ENCODE data around the gene SPOCK1.

SPOCK1 gene

DNA sequence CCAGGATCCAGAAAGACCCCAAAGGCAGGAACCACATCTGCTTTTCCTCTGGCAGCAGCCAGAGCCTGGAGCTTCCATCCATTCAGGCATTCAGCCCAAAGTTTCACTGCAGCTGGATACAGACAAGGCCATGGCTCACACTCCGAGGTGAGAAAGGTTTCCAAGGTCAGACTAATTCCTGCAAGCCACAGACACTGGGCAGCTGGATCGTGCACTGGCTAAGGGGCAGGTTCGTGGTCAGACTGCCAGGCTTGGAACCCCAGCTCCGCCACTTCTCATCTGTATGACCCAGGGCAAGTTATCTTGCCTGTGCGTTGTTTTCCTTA lies 36.9 kb downstream of the SPOCK1 start:
- Histone ChIP-seq H3K4me3 (ENCODE audit: low read length) (no peak overlapping the region), H3K36me3 (ENCODE audit: insufficient read depth, low read depth, low read length) (no peaks in the 10 kb centered on the region), H3K4me1 (ENCODE audit: insufficient read depth, low read length) (no peaks in the 10 kb centered on the region; the same call in 1 of the 2 replicates), H3K27ac (ENCODE audit: low read length) (no peak overlapping the region), H3K9ac (ENCODE audit: low read depth, low read length) (no peak overlapping the region), H3K27me3 (ENCODE audit: insufficient read depth, low read length) (no peaks in the 10 kb centered on the region), H3K9me3 (ENCODE audit: insufficient read depth, low read depth, low read length) (no peaks in the 10 kb centered on the region)

DNA sequence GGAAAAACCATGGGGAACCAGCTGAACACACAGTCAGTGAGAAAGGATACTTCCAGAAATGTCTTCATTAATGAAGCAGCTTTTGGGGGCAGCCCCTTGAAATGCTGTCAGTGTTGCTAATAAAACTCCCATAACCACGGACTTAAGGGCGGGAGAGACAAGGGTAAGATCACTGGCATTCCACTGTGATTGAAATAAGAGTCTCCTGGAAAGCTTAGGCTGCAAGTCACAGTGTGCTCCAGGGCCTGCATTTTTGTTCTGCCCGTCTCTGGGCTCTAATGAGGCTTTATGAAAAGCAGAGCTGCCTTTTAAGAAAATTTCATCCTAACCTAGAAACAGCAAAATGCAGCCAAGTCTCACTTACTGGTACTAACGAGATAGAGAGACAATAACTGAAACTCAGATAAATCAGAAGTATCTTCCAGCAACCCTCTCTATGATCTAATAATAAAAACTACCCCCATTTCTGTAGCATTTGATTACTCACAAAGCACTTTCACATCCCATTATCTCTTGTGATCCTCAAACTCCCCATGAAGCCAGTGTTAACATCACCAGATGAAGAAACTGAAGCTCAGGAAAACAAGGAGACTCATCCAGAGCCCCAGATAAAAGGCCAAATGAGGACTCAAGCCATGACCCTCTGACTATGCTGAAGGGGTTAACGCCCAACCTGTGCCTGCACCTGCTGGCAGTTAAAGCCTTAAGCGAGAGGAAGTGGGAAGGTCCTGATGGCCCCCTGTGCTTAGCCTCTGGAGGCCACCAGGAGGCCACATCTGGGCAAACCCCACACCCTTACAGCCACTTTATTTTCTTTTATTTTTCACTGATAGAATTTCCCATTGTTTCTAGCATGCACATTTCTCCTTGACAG lies 37.5 kb downstream of the SPOCK1 start:
- no peaks in the 10 kb centered on the region for H3K36me3 ChIP-seq (ENCODE audit: insufficient read depth, low read depth, low read length)
- no peak overlapping the region for H3K4me3 ChIP-seq (ENCODE audit: low read length)
- no peak overlapping the region for H3K27ac ChIP-seq (ENCODE audit: low read length)
- no peaks in the 10 kb centered on the region for H3K9me3 ChIP-seq (ENCODE audit: insufficient read depth, low read depth, low read length)
- no peaks in the 10 kb centered on the region; the same call in 1 of the 2 replicates for H3K4me1 ChIP-seq (ENCODE audit: insufficient read depth, low read length)
- H3K27me3 ChIP-seq (ENCODE audit: insufficient read depth, low read length) = no peaks in the 10 kb centered on the region
- no peak overlapping the region for H3K9ac ChIP-seq (ENCODE audit: low read depth, low read length)

DNA sequence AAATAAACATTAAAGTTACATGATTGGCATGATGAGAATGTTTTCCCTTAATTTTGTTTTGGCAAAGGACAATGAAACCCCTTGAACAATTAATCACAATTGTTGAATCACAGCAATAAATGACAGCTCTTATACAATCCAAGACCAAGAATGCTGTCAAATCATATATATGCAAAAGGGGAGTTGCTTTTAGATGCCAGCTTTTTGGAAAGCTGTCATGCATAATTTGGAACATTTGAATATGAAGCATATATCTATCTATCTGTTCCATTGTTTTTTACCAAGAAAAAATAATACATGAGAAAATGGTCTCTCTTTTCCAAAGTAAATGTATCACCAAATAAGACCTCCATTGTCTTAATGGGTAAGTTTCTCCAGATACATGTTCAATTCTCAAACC lies 44.5 kb downstream of the SPOCK1 start:
- Histone ChIP-seq H3K9ac (ENCODE audit: low read depth, low read length) (no peak overlapping the region), H3K27ac (ENCODE audit: low read length) (no peak overlapping the region), H3K4me3 (ENCODE audit: low read length) (no peak overlapping the region), H3K4me1 (ENCODE audit: insufficient read depth, low read length) (no peaks in the 10 kb centered on the region), H3K36me3 (ENCODE audit: insufficient read depth, low read depth, low read length) (no peaks in the 10 kb centered on the region), H3K27me3 (ENCODE audit: insufficient read depth, low read length) (no peaks in the 10 kb centered on the region), H3K9me3 (ENCODE audit: insufficient read depth, low read depth, low read length) (no peaks in the 10 kb centered on the region)

DNA sequence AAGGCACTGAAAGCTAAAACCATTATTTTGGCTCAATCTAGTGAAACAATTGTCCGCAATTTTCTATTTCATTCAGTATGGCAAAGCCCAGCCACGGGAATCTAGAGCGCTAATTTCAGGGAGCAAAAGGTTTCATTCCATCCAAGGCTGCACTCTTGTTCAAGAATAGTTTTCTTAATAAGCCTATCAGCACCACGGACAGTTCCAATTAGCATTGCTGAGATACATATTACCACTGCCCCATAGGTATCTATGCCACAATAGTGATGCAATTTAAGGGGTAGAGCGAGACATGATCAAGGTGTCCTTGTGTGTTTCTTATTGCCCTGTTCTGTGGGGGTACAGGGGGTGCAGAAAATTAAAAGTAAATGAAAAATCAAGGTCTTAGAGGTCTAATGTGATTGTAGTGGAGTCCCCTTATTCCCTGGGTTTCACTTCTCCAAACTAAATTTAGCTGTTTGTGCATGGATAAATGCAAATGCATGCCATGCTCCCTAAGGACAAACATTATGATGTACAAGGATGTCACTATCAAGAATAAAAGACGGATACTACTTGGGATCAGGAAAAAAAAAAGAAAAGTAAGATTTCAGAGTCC lies 45.5 kb downstream of the SPOCK1 start:
- H3K36me3 ChIP-seq (ENCODE audit: insufficient read depth, low read depth, low read length) = no peaks in the 10 kb centered on the region

DNA sequence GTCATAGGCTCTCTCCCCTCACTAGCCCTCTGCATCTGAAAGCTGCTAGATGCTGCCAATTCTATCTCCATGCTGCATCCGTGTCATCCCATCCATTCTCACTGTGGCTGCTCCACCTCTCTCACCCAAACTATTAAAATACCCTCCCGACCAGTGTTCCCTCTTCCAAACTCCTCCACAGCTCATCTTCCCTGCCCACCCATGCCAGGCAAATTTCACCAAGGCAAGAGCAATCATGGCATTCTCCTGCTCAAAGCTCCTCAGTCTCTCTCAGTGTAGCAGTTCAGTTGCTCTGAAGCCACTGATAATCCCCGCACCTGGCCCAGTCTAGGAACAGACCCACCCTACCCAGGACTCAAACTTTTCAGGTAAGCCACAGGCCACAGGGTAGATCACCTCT lies 48.4 kb downstream of the SPOCK1 start:
- no peaks in the 10 kb centered on the region for H3K4me1 ChIP-seq (ENCODE audit: insufficient read depth, low read length)
- H3K36me3 ChIP-seq (ENCODE audit: insufficient read depth, low read depth, low read length) = no peaks in the 10 kb centered on the region
- no peaks in the 10 kb centered on the region for H3K9me3 ChIP-seq (ENCODE audit: insufficient read depth, low read depth, low read length)
- H3K4me3 ChIP-seq (ENCODE audit: low read length) = no peak overlapping the region
- no peak overlapping the region for H3K27ac ChIP-seq (ENCODE audit: low read length)
- no peak overlapping the region for H3K9ac ChIP-seq (ENCODE audit: low read depth, low read length)
- H3K27me3 ChIP-seq (ENCODE audit: insufficient read depth, low read length) = no peaks in the 10 kb centered on the region

More for the DNA sequence above, 45.5 kb downstream of the SPOCK1 start:
- H3K9ac ChIP-seq (ENCODE audit: low read depth, low read length) = no peak overlapping the region
- H3K27me3 ChIP-seq (ENCODE audit: insufficient read depth, low read length) = no peaks in the 10 kb centered on the region
- H3K27ac ChIP-seq (ENCODE audit: low read length) = no peak overlapping the region
- H3K4me3 ChIP-seq (ENCODE audit: low read length) = no peak overlapping the region
- no peaks in the 10 kb centered on the region for H3K9me3 ChIP-seq (ENCODE audit: insufficient read depth, low read depth, low read length)
- no peaks in the 10 kb centered on the region for H3K4me1 ChIP-seq (ENCODE audit: insufficient read depth, low read length)

DNA sequence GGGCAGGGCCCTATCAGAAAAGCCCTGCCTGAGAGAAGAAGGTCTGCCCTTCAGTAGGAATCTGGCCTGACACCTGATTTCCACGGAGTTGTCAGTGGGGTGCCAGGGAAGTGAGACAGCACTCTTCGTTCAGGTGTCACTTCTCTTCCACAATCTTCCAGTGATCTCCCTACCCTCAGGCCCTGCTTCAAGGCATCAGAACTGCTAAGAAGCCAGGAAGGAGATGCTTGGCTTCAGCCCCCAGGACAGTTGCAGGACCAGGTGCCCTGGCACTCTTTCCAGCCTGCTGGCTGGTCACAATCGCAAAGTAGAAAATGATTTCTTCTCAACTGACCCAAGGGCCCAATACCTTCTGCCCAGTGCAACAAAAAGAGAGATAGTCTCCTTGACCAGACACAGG lies 50.3 kb downstream of the SPOCK1 start:
- no peaks in the 10 kb centered on the region for H3K27me3 ChIP-seq (ENCODE audit: insufficient read depth, low read length)
- no peaks in the 10 kb centered on the region for H3K9me3 ChIP-seq (ENCODE audit: insufficient read depth, low read depth, low read length)
- H3K9ac ChIP-seq (ENCODE audit: low read depth, low read length) = no peak overlapping the region
- no peaks in the 10 kb centered on the region for H3K36me3 ChIP-seq (ENCODE audit: insufficient read depth, low read depth, low read length)
- H3K4me1 ChIP-seq (ENCODE audit: insufficient read depth, low read length) = no peaks in the 10 kb centered on the region
- no peak overlapping the region for H3K27ac ChIP-seq (ENCODE audit: low read length)
- no peak overlapping the region for H3K4me3 ChIP-seq (ENCODE audit: low read length)

DNA sequence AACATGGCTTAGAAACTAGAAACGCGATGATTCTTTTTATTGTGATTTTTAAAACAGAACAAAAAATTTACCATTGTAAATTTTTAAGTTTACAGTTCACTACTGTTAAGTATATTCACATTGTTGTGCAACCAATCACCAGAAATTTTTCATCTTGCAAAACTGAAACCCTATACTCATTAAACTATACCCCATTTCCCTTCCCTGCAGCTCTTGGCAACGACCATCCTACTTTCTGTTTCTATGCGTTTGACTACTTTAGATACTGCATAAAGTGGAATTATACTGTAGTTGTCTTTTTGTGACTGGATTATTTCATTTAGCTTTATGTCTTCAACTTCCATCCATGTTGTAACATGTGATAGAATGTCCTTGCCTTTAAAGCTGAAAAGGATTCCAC lies 52.5 kb downstream of the SPOCK1 start:
- Histone ChIP-seq H3K27me3 (ENCODE audit: insufficient read depth, low read length) (no peaks in the 10 kb centered on the region), H3K4me1 (ENCODE audit: insufficient read depth, low read length) (no peaks in the 10 kb centered on the region), H3K27ac (ENCODE audit: low read length) (no peak overlapping the region), H3K4me3 (ENCODE audit: low read length) (no peak overlapping the region), H3K36me3 (ENCODE audit: insufficient read depth, low read depth, low read length) (no peaks in the 10 kb centered on the region), H3K9me3 (ENCODE audit: insufficient read depth, low read depth, low read length) (no peaks in the 10 kb centered on the region), H3K9ac (ENCODE audit: low read depth, low read length) (no peak overlapping the region)

DNA sequence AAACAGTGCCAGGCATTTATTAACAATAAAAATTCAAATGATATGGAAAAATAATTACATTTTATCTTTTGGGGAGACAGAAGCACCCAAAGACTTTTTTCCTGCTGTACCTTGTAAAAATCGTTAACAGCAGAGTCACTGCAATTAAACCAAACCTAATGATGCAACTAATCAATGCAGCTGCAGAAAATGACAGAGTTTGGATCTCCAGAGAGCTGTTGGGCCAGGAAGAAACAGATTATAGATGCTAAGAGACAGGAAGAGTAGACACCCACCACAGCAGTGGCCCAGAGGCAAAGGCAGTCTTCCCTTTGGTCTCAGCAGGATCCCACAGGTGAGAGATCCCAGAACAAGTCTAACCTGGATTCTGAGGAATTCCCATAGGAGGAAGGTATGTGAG lies 53.0 kb downstream of the SPOCK1 start:
- H3K36me3 ChIP-seq (ENCODE audit: insufficient read depth, low read depth, low read length) = no peaks in the 10 kb centered on the region
- no peaks in the 10 kb centered on the region for H3K27me3 ChIP-seq (ENCODE audit: insufficient read depth, low read length)
- no peaks in the 10 kb centered on the region for H3K4me1 ChIP-seq (ENCODE audit: insufficient read depth, low read length)
- no peak overlapping the region for H3K4me3 ChIP-seq (ENCODE audit: low read length)
- H3K27ac ChIP-seq (ENCODE audit: low read length) = no peak overlapping the region
- no peak overlapping the region for H3K9ac ChIP-seq (ENCODE audit: low read depth, low read length)
- H3K9me3 ChIP-seq (ENCODE audit: insufficient read depth, low read depth, low read length) = no peaks in the 10 kb centered on the region

DNA sequence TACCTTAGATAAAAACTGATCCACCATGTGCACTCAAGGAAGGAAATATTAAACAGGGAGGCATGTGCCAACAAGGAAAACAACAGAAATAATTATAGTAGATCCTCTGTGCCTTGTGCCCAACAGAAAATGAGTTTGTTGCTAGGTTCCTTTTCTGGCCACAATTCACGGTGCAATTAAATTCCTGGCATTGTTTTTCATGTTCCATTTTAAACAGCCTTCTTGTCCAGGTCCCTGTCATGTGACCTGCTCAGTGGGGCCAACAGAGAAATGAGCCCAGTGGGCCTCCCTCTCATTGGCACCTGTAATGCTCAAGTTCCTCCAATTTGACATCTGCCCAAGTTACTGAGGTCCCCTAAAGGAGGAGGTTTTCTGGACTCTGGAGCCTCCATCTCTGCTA lies 56.5 kb downstream of the SPOCK1 start:
- Histone ChIP-seq H3K27ac (ENCODE audit: low read length) (no peak overlapping the region), H3K27me3 (ENCODE audit: insufficient read depth, low read length) (no peaks in the 10 kb centered on the region), H3K9ac (ENCODE audit: low read depth, low read length) (no peak overlapping the region), H3K4me1 (ENCODE audit: insufficient read depth, low read length) (no peaks in the 10 kb centered on the region), H3K36me3 (ENCODE audit: insufficient read depth, low read depth, low read length) (no peaks in the 10 kb centered on the region), H3K9me3 (ENCODE audit: insufficient read depth, low read depth, low read length) (no peaks in the 10 kb centered on the region), H3K4me3 (ENCODE audit: low read length) (no peak overlapping the region)

DNA sequence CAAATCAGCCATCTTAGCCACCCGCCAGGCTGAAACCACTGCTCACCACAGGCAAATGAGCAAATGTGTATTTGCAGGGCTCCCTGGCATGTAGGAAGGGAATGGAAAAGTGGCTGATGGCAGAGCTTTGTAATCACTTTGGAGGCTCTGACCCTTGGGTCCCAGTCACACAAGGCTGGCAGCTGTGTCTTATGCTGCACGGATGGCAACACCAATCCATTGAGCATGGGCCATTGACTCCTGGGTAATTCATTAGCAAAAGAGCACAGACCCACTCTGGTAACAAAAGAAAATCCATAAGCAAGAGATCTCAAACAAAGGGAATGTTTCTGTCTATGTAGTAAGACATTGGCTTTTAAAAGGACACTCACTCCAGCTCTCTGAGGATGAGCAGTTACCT lies 57.6 kb downstream of the SPOCK1 start:
- no peaks in the 10 kb centered on the region for H3K36me3 ChIP-seq (ENCODE audit: insufficient read depth, low read depth, low read length)
- no peaks in the 10 kb centered on the region for H3K27me3 ChIP-seq (ENCODE audit: insufficient read depth, low read length)
- no peaks in the 10 kb centered on the region for H3K9me3 ChIP-seq (ENCODE audit: insufficient read depth, low read depth, low read length)
- no peak overlapping the region for H3K27ac ChIP-seq (ENCODE audit: low read length)
- no peak overlapping the region for H3K9ac ChIP-seq (ENCODE audit: low read depth, low read length)
- no peaks in the 10 kb centered on the region for H3K4me1 ChIP-seq (ENCODE audit: insufficient read depth, low read length)
- no peak overlapping the region for H3K4me3 ChIP-seq (ENCODE audit: low read length)

DNA sequence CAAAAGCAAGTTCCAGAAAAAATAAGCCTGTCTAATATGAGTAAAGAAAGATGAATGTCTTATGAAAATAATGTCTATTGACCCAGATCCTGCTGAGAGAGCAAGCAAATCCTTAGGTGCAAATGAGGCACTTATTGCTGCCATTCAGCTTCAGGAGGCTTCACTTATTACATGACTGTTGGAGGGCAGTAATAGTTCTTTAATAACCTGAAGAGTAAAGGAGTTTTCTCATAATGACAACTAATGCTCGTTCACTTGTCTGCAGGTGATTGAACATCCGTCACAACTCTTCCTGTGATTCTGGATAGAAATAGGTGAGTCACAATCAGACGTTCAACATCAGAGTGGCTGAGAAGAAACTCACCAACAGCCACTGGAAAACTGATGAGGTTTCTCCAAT lies 58.3 kb downstream of the SPOCK1 start:
- Histone ChIP-seq H3K4me1 (ENCODE audit: insufficient read depth, low read length) (no peaks in the 10 kb centered on the region), H3K9ac (ENCODE audit: low read depth, low read length) (no peak overlapping the region), H3K9me3 (ENCODE audit: insufficient read depth, low read depth, low read length) (no peaks in the 10 kb centered on the region), H3K36me3 (ENCODE audit: insufficient read depth, low read depth, low read length) (no peaks in the 10 kb centered on the region), H3K27me3 (ENCODE audit: insufficient read depth, low read length) (no peaks in the 10 kb centered on the region), H3K4me3 (ENCODE audit: low read length) (no peak overlapping the region), H3K27ac (ENCODE audit: low read length) (no peak overlapping the region)

DNA sequence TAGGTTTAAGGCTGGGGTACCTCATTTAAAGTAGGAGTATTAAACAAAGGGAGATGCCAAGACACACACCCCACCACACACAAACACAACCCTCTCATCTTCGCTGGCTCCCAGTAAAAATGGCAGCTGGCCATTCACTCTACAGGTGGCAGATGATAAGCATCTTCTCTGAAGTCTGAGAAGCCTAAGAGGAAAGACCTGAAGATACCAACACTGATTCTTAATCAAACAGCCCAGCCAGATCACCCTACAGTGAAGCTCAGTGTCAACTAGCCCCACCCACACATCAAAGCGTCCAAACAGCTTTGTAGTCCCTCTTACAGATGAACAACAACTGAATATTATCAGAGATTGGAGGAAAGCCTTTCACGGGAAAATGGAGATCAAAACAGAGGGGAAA lies 59.5 kb downstream of the SPOCK1 start:
- Histone ChIP-seq H3K27ac (ENCODE audit: low read length) (no peak overlapping the region), H3K4me1 (ENCODE audit: insufficient read depth, low read length) (no peaks in the 10 kb centered on the region), H3K27me3 (ENCODE audit: insufficient read depth, low read length) (no peaks in the 10 kb centered on the region), H3K36me3 (ENCODE audit: insufficient read depth, low read depth, low read length) (no peaks in the 10 kb centered on the region), H3K4me3 (ENCODE audit: low read length) (no peak overlapping the region), H3K9ac (ENCODE audit: low read depth, low read length) (no peak overlapping the region), H3K9me3 (ENCODE audit: insufficient read depth, low read depth, low read length) (no peaks in the 10 kb centered on the region)

Data from iPS-20b (cell line).